PFSK-1 (cell line): ENCODE data around the gene CALHM3.

Source experiments
- FOXP2 ChIP-seq: optimal IDR thresholded peaks from 2 replicates; pipeline ENCODE3; 2011; ENCODE audit warnings: borderline replicate concordance, control low read depth, inconsistent platforms; ENCODE audit not compliant: insufficient read depth; ENCODE audit errors: extremely low read length, extremely low read depth
- POLR2AphosphoS5 ChIP-seq: IDR thresholded peaks from 2 replicates; pipeline ENCODE4 v1.6.1; 2012; ENCODE audit warnings: low read depth, mild to moderate bottlenecking, control low read depth, low read length, moderate library complexity
- SIN3A ChIP-seq: IDR thresholded peaks from 2 replicates; pipeline ENCODE4 v1.6.1; 2012; ENCODE audit warnings: mild to moderate bottlenecking, low read length, moderate library complexity, borderline replicate concordance; ENCODE audit not compliant: insufficient read depth
- TAF1 ChIP-seq: IDR thresholded peaks from 2 replicates; pipeline ENCODE4 v1.6.1; 2012; ENCODE audit warnings: low read length, control low read depth, borderline replicate concordance; ENCODE audit not compliant: insufficient read depth
- TF ChIP-seq, protein P1 (sequence below), 2 experiments: IDR thresholded peaks; 2 replicates each; pipeline versions ENCODE4 v1.6.1 to v1.8.0; 2011 to 2012; ENCODE audit warnings: low read depth in 2 of 2, low read length in 2 of 2, control low read depth in 1 of 2, inconsistent platforms in 1 of 2, mild to moderate bottlenecking in 1 of 2, moderate library complexity in 1 of 2; ENCODE audit not compliant: insufficient read depth in 1 of 2

Gene CALHM3

DNA sequence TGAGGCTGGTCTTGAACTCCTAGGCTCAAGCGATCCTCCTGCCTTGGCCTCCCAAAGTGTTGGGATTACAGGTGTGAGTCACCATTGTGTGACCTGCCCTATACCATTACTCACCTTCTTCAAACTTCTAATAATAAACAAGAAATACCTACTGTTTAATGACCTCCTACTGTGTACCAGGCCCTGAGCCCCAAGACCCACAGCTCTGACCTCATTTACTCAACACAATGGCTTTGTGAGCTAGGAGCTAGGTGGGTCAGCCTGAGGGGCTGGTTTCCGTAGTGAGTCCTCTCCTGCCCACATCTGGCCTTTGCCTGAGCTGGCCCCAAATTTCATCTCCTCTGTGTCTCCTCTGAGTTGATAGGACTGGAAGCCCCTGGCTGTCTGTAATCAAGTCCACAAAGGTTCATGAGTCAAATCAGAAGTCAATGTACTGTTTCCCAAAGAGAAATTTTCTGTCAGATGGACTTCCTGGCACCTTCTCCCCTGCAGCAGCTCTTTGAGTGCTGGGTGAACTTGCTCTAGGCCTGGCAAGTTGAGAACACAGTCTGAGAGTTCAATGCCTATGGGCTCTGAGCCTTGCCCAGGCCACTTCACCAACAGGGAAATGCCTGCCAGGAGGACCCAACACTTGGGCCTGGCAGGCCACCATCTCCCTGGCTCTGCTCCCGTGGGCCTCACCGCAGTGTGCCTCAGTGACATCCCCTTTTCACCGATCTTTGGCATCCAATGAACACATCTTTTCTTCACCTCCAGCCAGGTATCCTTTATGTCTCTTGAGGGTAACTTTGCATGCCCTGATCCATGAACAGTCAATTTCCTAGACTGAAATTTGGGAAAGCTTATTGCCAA is 38.4 kb upstream of the CALHM3 start:
- TF ChIP-seq TAF1 = no peak

DNA sequence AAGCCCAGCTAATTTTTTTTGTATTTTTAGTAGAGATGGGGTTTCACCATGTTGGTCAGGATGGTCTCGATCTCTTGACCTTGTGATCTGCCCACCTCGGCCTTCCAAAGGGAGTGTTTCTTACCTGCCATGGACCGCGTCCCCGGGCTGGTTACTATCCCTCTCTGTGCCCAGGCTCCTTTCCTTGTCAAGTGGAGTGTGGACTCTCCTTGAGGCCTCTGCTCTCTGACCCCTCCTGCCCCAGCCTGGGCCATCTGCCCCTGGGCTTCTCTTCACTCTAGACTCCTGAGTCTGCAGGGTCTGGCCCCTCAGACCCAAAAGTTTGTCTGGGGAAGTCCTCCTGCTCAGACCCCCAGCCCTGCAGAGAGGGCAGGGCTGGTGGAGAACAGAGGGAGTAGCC is 35.2 kb upstream of the CALHM3 start:
- TF ChIP-seq FOXP2 (no peak), POLR2AphosphoS5 (no peak), SIN3A (no peak), TAF1 (no peak)
- TF ChIP-seq, protein P1, sequence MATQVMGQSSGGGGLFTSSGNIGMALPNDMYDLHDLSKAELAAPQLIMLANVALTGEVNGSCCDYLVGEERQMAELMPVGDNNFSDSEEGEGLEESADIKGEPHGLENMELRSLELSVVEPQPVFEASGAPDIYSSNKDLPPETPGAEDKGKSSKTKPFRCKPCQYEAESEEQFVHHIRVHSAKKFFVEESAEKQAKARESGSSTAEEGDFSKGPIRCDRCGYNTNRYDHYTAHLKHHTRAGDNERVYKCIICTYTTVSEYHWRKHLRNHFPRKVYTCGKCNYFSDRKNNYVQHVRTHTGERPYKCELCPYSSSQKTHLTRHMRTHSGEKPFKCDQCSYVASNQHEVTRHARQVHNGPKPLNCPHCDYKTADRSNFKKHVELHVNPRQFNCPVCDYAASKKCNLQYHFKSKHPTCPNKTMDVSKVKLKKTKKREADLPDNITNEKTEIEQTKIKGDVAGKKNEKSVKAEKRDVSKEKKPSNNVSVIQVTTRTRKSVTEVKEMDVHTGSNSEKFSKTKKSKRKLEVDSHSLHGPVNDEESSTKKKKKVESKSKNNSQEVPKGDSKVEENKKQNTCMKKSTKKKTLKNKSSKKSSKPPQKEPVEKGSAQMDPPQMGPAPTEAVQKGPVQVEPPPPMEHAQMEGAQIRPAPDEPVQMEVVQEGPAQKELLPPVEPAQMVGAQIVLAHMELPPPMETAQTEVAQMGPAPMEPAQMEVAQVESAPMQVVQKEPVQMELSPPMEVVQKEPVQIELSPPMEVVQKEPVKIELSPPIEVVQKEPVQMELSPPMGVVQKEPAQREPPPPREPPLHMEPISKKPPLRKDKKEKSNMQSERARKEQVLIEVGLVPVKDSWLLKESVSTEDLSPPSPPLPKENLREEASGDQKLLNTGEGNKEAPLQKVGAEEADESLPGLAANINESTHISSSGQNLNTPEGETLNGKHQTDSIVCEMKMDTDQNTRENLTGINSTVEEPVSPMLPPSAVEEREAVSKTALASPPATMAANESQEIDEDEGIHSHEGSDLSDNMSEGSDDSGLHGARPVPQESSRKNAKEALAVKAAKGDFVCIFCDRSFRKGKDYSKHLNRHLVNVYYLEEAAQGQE (IDR thresholded peaks at IDR 0.05; ENCODE audit: insufficient read depth in 1 of 2, low read depth in 2 of 2, low read length in 2 of 2) = no peak

DNA sequence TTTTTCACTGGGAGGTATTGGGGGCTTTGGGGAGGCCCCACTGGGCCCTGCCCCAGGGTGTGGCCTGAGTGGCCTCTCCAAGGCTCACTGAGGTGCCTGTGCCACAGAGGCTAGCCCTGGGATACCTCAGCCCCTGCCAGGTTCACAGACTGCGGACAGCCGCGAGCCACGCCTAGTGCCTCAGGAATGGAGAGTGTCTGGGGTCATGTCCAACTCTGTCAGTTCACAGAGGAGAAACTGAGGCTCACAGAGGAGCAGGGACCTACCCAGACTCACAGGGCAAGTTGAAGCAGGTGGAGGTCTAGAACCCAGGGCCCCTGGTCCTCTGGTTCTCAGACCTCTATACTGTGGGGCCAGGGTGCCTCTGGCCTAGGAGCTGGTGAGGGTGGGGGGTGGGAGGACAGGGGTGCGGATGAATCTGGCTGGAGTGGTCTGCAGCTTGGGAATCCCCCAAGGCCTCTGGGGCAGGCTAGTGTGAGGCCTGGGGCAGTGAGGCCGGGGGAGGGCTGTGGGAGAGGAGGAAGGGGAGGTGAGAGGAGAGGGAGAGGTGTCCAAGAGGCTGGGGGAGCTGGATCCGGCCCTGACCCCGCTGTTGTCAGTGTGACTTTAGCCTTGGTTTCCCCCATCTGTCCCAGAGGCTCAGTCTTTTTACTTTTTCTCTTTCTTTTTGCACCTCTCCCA is 34.5 kb upstream of the CALHM3 start:
- TF ChIP-seq TAF1 = no peak
- TF ChIP-seq, protein P1 (IDR thresholded peaks at IDR 0.05; ENCODE audit: insufficient read depth in 1 of 2, low read depth in 2 of 2, low read length in 2 of 2) = no peak

DNA sequence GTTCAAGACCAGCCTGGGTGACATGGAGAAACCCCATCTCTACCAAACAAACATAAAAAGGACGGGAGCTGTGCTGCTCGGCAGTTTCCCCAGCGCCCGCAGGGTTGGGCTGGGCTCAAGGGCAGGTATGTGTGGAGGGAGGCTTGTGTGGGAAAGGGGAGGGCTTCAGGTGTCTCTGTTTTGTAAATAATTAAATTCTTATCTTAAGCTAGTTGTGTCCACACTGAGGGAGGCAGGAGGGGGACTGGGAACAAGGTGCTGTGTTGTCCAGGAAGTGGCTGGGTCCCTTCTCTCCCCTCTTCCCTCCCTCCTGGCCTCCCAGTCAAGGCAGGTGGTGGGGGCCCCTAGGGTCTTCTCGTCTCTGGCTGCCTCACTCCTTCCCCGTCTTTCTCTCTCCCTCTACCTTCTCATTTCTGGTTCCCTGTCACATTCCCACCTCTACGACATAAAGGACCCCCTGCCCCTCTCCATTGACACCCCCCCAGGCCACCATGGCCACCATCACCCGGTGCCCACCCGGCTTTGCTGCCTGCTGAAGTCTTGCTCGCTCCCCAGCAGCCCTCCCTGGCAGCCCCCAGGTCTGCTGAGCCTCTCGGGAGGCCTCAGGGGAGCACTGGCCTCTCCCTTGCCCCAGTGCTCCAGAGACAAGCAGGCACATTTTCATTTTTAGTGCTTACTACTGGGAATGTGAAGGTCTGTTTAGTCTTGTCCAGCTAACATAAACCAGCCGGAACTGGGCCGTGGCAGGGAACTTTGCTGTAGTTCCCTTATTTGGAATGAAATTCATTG is 33.7 kb upstream of the CALHM3 start:
- TF ChIP-seq SIN3A (no peak), TAF1 (no peak)

DNA sequence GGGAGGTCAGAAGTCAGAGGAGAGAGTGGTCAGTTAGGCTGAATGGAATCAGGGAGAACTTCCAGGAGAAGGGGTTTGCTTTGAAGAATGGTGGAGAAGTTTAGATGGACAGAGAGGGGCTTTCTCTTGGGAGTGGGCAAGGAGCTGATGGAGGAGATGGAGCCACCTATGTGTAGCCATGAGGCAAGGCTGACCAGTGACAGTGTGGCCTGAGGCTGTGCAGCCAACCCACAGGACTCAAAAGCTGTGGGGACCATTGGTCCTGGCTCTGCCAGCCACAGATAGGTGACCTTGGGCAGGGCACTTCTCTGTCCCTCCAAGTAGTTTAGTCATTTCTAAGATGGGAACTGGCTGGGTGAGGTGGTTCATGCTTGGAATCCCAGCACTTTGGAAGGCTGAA is 33.1 kb upstream of the CALHM3 start:
- TF ChIP-seq SIN3A (no peak), FOXP2 (no peak), POLR2AphosphoS5 (no peak), TAF1 (no peak)
- TF ChIP-seq, protein P1 (IDR thresholded peaks at IDR 0.05; ENCODE audit: insufficient read depth in 1 of 2, low read depth in 2 of 2, low read length in 2 of 2) = no peak
